HCT116 (cell line): ENCODE data around the gene PCTP.

Experiments used
- FOSL1 ChIP-seq: IDR thresholded peaks from 2 replicates; pipeline ENCODE4 v1.6.1; 2012; ENCODE audit warnings: low read depth
- POLR2A ChIP-seq: IDR thresholded peaks from 2 replicates; pipeline ENCODE4 v1.7.0; 2011; ENCODE audit warnings: borderline replicate concordance; ENCODE audit not compliant: insufficient read depth, insufficient read length; ENCODE audit errors: extremely low read depth
- POLR2AphosphoS5 ChIP-seq: IDR thresholded peaks from 2 replicates; pipeline ENCODE4 v1.6.1; 2011; ENCODE audit warnings: mild to moderate bottlenecking, low read depth, low read length, moderate library complexity
- TF ChIP-seq, protein P1 (sequence below), 3 experiments: fragments of 200-600 bp in 1 of 3; sonication (generic) in 1 of 3; IDR thresholded peaks in 2 of 3; conservative IDR thresholded peaks in 1 of 3; 2 replicates each; pipeline ENCODE4 v1.5.1; 2012 to 2017; ENCODE audit warnings: low read depth in 2 of 3, low read length in 2 of 3, antibody characterized with exemption in 1 of 3, borderline replicate concordance in 1 of 3, control low read depth in 1 of 3, mild to moderate bottlenecking in 1 of 3, mixed read lengths in 1 of 3, mixed run types in 1 of 3, moderate library complexity in 1 of 3; ENCODE audit not compliant: insufficient read depth in 1 of 3
- TF ChIP-seq, protein P2 (sequence below): IDR thresholded peaks from 2 replicates; pipeline ENCODE4 v1.6.1; 2012

DNA sequence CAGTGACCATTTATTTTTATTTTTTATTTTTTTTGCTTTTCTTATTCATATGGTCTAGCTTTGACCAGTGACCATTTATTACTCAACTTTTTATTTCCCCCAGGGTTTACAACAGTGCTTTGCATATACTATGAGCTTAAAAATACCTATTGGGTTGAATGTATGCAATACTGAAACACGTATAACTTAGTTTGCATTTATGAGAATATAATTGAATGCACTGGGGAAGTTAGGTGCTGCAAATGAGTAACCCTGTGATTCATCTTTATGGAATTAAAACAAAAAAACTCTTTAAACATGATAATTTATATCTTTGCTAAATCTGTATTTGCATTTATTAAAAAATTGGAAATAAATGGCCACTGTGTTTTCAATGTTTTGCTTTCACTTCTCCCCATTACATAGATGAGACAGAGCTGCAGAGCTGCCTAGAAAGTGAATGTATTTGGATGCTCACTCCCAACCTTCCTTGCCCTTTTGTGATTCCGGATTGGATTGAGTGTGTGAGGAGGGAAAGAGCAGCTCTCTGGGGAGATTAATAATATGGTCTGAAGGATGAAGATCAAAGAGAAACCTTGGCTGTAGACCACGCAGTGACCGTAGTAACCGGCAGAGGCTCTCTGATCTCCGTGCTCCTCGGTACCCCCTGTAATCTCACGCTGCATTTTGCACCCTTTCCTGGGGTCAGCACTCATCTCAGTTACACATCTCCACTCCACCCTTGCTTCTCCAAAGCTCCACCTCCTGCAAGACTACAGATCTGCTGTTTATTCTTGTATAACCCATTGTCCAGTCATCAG, 42.5 kb upstream of the PCTP start:
- TF ChIP-seq, protein P1, sequence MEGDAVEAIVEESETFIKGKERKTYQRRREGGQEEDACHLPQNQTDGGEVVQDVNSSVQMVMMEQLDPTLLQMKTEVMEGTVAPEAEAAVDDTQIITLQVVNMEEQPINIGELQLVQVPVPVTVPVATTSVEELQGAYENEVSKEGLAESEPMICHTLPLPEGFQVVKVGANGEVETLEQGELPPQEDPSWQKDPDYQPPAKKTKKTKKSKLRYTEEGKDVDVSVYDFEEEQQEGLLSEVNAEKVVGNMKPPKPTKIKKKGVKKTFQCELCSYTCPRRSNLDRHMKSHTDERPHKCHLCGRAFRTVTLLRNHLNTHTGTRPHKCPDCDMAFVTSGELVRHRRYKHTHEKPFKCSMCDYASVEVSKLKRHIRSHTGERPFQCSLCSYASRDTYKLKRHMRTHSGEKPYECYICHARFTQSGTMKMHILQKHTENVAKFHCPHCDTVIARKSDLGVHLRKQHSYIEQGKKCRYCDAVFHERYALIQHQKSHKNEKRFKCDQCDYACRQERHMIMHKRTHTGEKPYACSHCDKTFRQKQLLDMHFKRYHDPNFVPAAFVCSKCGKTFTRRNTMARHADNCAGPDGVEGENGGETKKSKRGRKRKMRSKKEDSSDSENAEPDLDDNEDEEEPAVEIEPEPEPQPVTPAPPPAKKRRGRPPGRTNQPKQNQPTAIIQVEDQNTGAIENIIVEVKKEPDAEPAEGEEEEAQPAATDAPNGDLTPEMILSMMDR (IDR thresholded peaks at IDR 0.05 in 2 of 3, conservative IDR thresholded peaks at IDR 0.05 in 1 of 3; ENCODE audit: borderline replicate concordance in 1 of 3, insufficient read depth in 1 of 3, low read depth in 2 of 3, low read length in 2 of 3): no peak
- TF ChIP-seq POLR2A (no peak), POLR2AphosphoS5 (no peak), FOSL1 (no peak)
- TF ChIP-seq, protein P2, sequence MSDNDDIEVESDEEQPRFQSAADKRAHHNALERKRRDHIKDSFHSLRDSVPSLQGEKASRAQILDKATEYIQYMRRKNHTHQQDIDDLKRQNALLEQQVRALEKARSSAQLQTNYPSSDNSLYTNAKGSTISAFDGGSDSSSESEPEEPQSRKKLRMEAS: no peak
